IMR-90 (cell line): ENCODE results near the gene ZNF41. TPM values are rescaled to one million over a fixed set of nuclear protein-coding genes. Genes with fewer than 3 reads are reported as not detected.

Source experiments
- ATAC-seq: fragments of 200-7000 bp; cut with Tn5 transposase; 2 replicates; pipeline ENCODE4 v1.9.1; 2020; ENCODE audit warnings: low read depth, mild to moderate bottlenecking, moderate library complexity
- BruUV-seq: library from RNA; stranded (reverse); fragments of 400-500 nt; replicated peaks from 2 replicates; lab custom pipeline; 2021; lab: Mats Ljungman, UMichigan
- CTCF ChIA-PET: fragments of 300-600 bp; formaldehyde crosslinking; extraction: SDS; loops from one replicate; lab custom pipeline; 2021; ENCODE audit warnings: antibody characterized with exemption; lab: Yijun Ruan, JAX
- POLR2A ChIA-PET: fragments of 300-600 bp; sonication (Branson Sonifier 250); formaldehyde crosslinking; loops from one replicate; lab custom pipeline; 2022; ENCODE audit warnings: antibody characterized with exemption; ENCODE audit not compliant: unreplicated experiment; lab: Charles Lee
- DNase-seq: peaks from one replicate; pipeline ENCODE4 v3.0.0; 2013
- H2AFZ ChIP-seq: replicated peaks from 2 replicates; pipeline ENCODE3; 2013; ENCODE audit warnings: low read length, mild to moderate bottlenecking; ENCODE audit not compliant: poor library complexity
- H2AK5ac ChIP-seq: 2 replicates; pipeline ENCODE4 v1.6.1; 2013; ENCODE audit warnings: low read depth, low read length, inconsistent platforms
- H2AK9ac ChIP-seq: replicated peaks from 2 replicates; pipeline ENCODE3; 2013; ENCODE audit warnings: mild to moderate bottlenecking, low read depth, low read length, moderate library complexity; ENCODE audit not compliant: poor library complexity
- H2BK120ac ChIP-seq: 2 replicates; pipeline ENCODE4 v1.6.1; 2013; ENCODE audit warnings: low read depth, low read length, inconsistent platforms
- H2BK15ac ChIP-seq: 3 replicates; pipeline ENCODE4 v1.6.1; 2013; ENCODE audit warnings: low read depth, low read length, inconsistent platforms
- H2BK20ac ChIP-seq: 2 replicates; pipeline ENCODE4 v1.6.1; 2013; ENCODE audit warnings: low read depth, mild to moderate bottlenecking, inconsistent platforms, low read length, moderate library complexity
- H2BK5ac ChIP-seq: 2 replicates; pipeline ENCODE4 v1.6.1; 2013; ENCODE audit warnings: mild to moderate bottlenecking, low read depth, low read length, inconsistent platforms; ENCODE audit not compliant: poor library complexity, severe bottlenecking
- H3K14ac ChIP-seq: replicated peaks from 2 replicates; pipeline ENCODE4 v1.6.1; 2013; ENCODE audit warnings: low read depth, low read length, inconsistent platforms
- H3K18ac ChIP-seq: 2 replicates; pipeline ENCODE4 v1.6.1; 2013; ENCODE audit warnings: low read depth, low read length, control low read depth
- H3K23ac ChIP-seq: 2 replicates; pipeline ENCODE4 v1.6.1; 2013; ENCODE audit warnings: low read depth, low read length, inconsistent platforms
- H3K27ac ChIP-seq: 2 replicates; pipeline ENCODE4 v1.5.1; 2013; ENCODE audit warnings: mild to moderate bottlenecking, control low read depth, low read length; ENCODE audit not compliant: insufficient read depth
- H3K27me3 ChIP-seq: 2 replicates; pipeline ENCODE4 v1.6.1; 2013; ENCODE audit warnings: low read length; ENCODE audit not compliant: control insufficient read depth, insufficient read depth
- H3K36me3 ChIP-seq: 2 replicates; pipeline ENCODE4 v1.6.1; 2013; ENCODE audit warnings: low read length, mixed read lengths; ENCODE audit not compliant: control insufficient read depth, insufficient read depth
- H3K4ac ChIP-seq: 2 replicates; pipeline ENCODE4 v1.6.1; 2013; ENCODE audit warnings: low read depth, low read length, inconsistent platforms
- H3K4me1 ChIP-seq: 2 replicates; pipeline ENCODE4 v1.6.1; 2013; ENCODE audit warnings: low read length, mixed read lengths; ENCODE audit not compliant: control insufficient read depth, insufficient read depth
- H3K4me2 ChIP-seq: 2 replicates; pipeline ENCODE4 v1.6.1; 2013; ENCODE audit warnings: low read depth, mild to moderate bottlenecking, control low read depth, low read length, moderate library complexity
- H3K4me3 ChIP-seq: 2 replicates; pipeline ENCODE4 v1.5.1; 2013; ENCODE audit warnings: low read depth, mild to moderate bottlenecking, control low read depth, low read length, moderate library complexity; ENCODE audit not compliant: insufficient read depth
- H3K56ac ChIP-seq: 2 replicates; pipeline ENCODE4 v1.6.1; 2013; ENCODE audit warnings: low read length, inconsistent platforms; ENCODE audit not compliant: insufficient read depth; ENCODE audit errors: extremely low read depth
- H3K79me1 ChIP-seq, 2 experiments: 2 replicates each; pipeline ENCODE4 v1.6.1; 2013; ENCODE audit warnings: low read length in 2 of 2, inconsistent platforms in 1 of 2, low read depth in 1 of 2
- H3K9ac ChIP-seq: 2 replicates; pipeline ENCODE4 v1.6.1; 2013; ENCODE audit warnings: low read depth, low read length, control low read depth
- H3K9me1 ChIP-seq: 2 replicates; pipeline ENCODE4 v1.6.1; 2013; ENCODE audit warnings: low read length, inconsistent platforms; ENCODE audit not compliant: insufficient read depth
- H3K9me3 ChIP-seq: 2 replicates; pipeline ENCODE4 v1.6.1; 2013; ENCODE audit warnings: low read length; ENCODE audit not compliant: control insufficient read depth, insufficient read depth
- H4K20me1 ChIP-seq: 2 replicates; pipeline ENCODE4 v1.6.1; 2013; ENCODE audit warnings: low read length, inconsistent platforms; ENCODE audit not compliant: insufficient read depth
- H4K5ac ChIP-seq: 2 replicates; pipeline ENCODE4 v1.6.1; 2013; ENCODE audit warnings: mild to moderate bottlenecking, low read depth, low read length, control low read depth
- H4K8ac ChIP-seq, 2 experiments: 2 replicates each; pipeline ENCODE4 v1.6.1; 2013; ENCODE audit warnings: low read depth in 2 of 2, low read length in 2 of 2, control low read depth in 1 of 2, inconsistent platforms in 1 of 2
- H4K91ac ChIP-seq: 2 replicates; pipeline ENCODE4 v1.6.1; 2013; ENCODE audit warnings: low read depth, low read length, inconsistent platforms; ENCODE audit not compliant: insufficient read depth
- CEBPB ChIP-seq: IDR thresholded peaks from 2 replicates; pipeline ENCODE4 v1.6.1; 2012; ENCODE audit warnings: low read depth, low read length, improper control_type of control experiment
- CHD1 ChIP-seq: IDR thresholded peaks from 2 replicates; pipeline ENCODE4 v1.6.1; 2012; ENCODE audit warnings: low read depth, low read length, improper control_type of control experiment
- FOS ChIP-seq: fragments of 150-350 bp; IDR thresholded peaks from 2 replicates; pipeline ENCODE4 v1.6.1; 2016; ENCODE audit warnings: low read depth, low read length
- MAFK ChIP-seq: IDR thresholded peaks from 2 replicates; pipeline ENCODE4 v1.6.1; 2012; ENCODE audit warnings: low read depth, low read length, improper control_type of control experiment
- MAZ ChIP-seq: IDR thresholded peaks from 2 replicates; pipeline ENCODE4 v1.6.1; 2012; ENCODE audit warnings: low read depth, mild to moderate bottlenecking, low read length, improper control_type of control experiment, moderate library complexity, borderline replicate concordance
- MXI1 ChIP-seq: IDR thresholded peaks from 2 replicates; pipeline ENCODE4 v1.6.1; 2012; ENCODE audit warnings: low read depth, mild to moderate bottlenecking, low read length, moderate library complexity, borderline replicate concordance
- NFE2L2 ChIP-seq: fragments of 150-350 bp; IDR thresholded peaks from 2 replicates; pipeline ENCODE4 v1.6.1; 2016; ENCODE audit warnings: low read depth, mild to moderate bottlenecking, low read length
- RAD21 ChIP-seq: IDR thresholded peaks from 2 replicates; pipeline ENCODE4 v1.6.1; 2012; ENCODE audit warnings: low read length, improper control_type of control experiment
- RCOR1 ChIP-seq: IDR thresholded peaks from 2 replicates; pipeline ENCODE4 v1.6.1; 2012; ENCODE audit warnings: mild to moderate bottlenecking, low read length, improper control_type of control experiment; ENCODE audit not compliant: insufficient replicate concordance
- RFX5 ChIP-seq: IDR thresholded peaks from 2 replicates; pipeline ENCODE4 v1.8.0; 2012; ENCODE audit warnings: low read depth, mild to moderate bottlenecking, low read length, moderate library complexity
- WGBS, 2 experiments: methylation state at CpG; one replicate each; pipeline versions ENCODE4 v1.1.5 to v1.1.7; 2013; ENCODE audit warnings: missing lambda C conversion rate in 2 of 2; ENCODE audit not compliant: insufficient read length in 1 of 2; ENCODE audit errors: extremely low coverage in 2 of 2; 5-methylcytosine and 5-hydroxymethylcytosine counted together
- dilution Hi-C: fragments of 300-500 bp; cut with HindIII; formaldehyde crosslinking; loops from one replicate; pipeline ENCODE4 v1.14.3; 2018; ENCODE audit warnings: low sequenced_read_pairs; ENCODE audit not compliant: unreplicated experiment
- in situ Hi-C: fragments of 300-500 bp; cut with MboI; formaldehyde crosslinking; loops from 3 replicates; pipeline ENCODE4 v1.14.3; 2019; ENCODE audit warnings: low sequenced_read_pairs, inconsistent platforms, mixed read lengths
- intact Hi-C: fragments of 100-400 bp; cut with micrococcal nuclease; formaldehyde crosslinking; loops from 2 replicates; pipeline ENCODE4 v1.10.0; 2022
- polyA plus RNA-seq, 3 experiments: library from polyadenylated mRNA; depleted of rRNA; stranded (reverse); fragments of >200 nt; gene quantifications; 2 replicates each; pipeline ENCODE4 v1.2.3, GENCODE V29; 2012; ENCODE audit warnings: low replicate concordance in 1 of 3
- total RNA-seq: library from RNA; depleted of rRNA; stranded (reverse); fragments of >200 nt; gene quantifications from 2 replicates; pipeline ENCODE4 v1.2.3, GENCODE V29; 2012
- TF ChIP-seq, protein P1 (sequence below): fragments of 150-350 bp; IDR thresholded peaks from 2 replicates; pipeline ENCODE4 v1.6.1; 2017; ENCODE audit warnings: mild to moderate bottlenecking, antibody characterized with exemption, low read length, low read depth
- TF ChIP-seq, protein P2 (sequence below): conservative IDR thresholded peaks from 2 replicates; pipeline ENCODE4 v1.5.1; 2012; ENCODE audit warnings: mild to moderate bottlenecking, low read depth, low read length, improper control_type of control experiment
- TF ChIP-seq, protein P3 (sequence below): fragments of 150-350 bp; IDR thresholded peaks from 2 replicates; pipeline ENCODE4 v1.6.1; 2016; ENCODE audit warnings: low read depth, mild to moderate bottlenecking, low read length, moderate library complexity, borderline replicate concordance

The ZNF41 gene
- total and polyA plus RNA-seq, 2 of the 4 experiments (the other 2 are of a cell fraction), result 2.8 to 8.1 TPM

DNA sequence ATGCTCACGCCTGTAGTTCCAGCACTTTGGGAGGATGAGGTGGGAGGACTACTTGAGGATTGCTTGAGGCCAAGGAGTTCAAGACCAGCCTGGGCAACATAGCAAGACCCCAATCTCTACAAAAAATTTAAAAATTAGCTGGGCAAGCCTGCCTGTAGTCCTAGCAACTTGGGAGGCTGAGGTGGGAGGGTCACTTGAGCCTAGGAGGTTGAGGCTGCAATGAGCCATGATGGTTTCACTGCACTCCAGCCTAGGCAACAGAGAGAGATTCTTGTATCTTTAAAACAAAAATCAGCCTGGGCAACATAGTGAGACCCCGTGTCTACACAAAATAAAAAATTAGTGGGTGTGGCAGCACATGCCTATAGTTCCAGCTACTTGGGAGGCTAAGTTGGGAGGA lies 1.9 kb downstream of the ZNF41 start:
- Histone ChIP-seq H2BK5ac (no peak overlapping the region), H3K4me2 (no peak overlapping the region), H3K23ac (no peak overlapping the region), H4K20me1 (no peaks in the 10 kb centered on the region), H3K36me3 (no peaks in the 10 kb centered on the region), H3K4me1 (peaks cover 2% of the 10 kb centered on the region), H3K27ac (no peak overlapping the region), H2BK20ac (no peak overlapping the region), H3K9ac (no peak overlapping the region), H2BK120ac (no peak overlapping the region), H3K79me1 (peaks cover 0 to 28% of the 10 kb centered on the region in 2 experiments; a peak in 3 of 4 replicates), H2BK15ac (no peak overlapping the region), H2AK5ac (no peak overlapping the region), H3K14ac (no peak overlapping the region), H3K18ac (no peak overlapping the region), H2AFZ (no peak overlapping the region), H4K8ac (no peak overlapping the region), H3K9me3 (no peaks in the 10 kb centered on the region), H3K4me3 (no peak overlapping the region), H4K5ac (no peak overlapping the region), H3K27me3 (no peaks in the 10 kb centered on the region), H3K9me1 (no peaks in the 10 kb centered on the region), H3K4ac (no peak overlapping the region), H3K56ac (no peak overlapping the region), H4K91ac (no peak overlapping the region), H2AK9ac (no peak overlapping the region)
- intact Hi-C loops (loop anchor here (5.0 kb wide), 1 partner anchor 289 kb away; the partner anchor contains the start of gene UBA1), dilution Hi-C loops (no loop called here), in situ Hi-C loops (no loop called here)
- DNase-seq, result no peak
- ChIA-PET CTCF (no interaction called here), POLR2A (no interaction called here)
- ATAC-seq, result no peak
- TF ChIP-seq, protein P1, sequence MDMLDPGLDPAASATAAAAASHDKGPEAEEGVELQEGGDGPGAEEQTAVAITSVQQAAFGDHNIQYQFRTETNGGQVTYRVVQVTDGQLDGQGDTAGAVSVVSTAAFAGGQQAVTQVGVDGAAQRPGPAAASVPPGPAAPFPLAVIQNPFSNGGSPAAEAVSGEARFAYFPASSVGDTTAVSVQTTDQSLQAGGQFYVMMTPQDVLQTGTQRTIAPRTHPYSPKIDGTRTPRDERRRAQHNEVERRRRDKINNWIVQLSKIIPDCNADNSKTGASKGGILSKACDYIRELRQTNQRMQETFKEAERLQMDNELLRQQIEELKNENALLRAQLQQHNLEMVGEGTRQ, result no peak
- no peak for TF ChIP-seq CEBPB
- TF ChIP-seq RFX5, result no peak
- TF ChIP-seq MAFK, result no peak
- no peak for TF ChIP-seq NFE2L2
- TF ChIP-seq, protein P2, sequence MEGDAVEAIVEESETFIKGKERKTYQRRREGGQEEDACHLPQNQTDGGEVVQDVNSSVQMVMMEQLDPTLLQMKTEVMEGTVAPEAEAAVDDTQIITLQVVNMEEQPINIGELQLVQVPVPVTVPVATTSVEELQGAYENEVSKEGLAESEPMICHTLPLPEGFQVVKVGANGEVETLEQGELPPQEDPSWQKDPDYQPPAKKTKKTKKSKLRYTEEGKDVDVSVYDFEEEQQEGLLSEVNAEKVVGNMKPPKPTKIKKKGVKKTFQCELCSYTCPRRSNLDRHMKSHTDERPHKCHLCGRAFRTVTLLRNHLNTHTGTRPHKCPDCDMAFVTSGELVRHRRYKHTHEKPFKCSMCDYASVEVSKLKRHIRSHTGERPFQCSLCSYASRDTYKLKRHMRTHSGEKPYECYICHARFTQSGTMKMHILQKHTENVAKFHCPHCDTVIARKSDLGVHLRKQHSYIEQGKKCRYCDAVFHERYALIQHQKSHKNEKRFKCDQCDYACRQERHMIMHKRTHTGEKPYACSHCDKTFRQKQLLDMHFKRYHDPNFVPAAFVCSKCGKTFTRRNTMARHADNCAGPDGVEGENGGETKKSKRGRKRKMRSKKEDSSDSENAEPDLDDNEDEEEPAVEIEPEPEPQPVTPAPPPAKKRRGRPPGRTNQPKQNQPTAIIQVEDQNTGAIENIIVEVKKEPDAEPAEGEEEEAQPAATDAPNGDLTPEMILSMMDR, result no peak
- no peak for TF ChIP-seq RCOR1
- no peak for TF ChIP-seq RAD21
- no peak for TF ChIP-seq CHD1
- TF ChIP-seq FOS, result no peak
- no peak for TF ChIP-seq MXI1
- TF ChIP-seq MAZ, result no peak
- TF ChIP-seq, protein P3, sequence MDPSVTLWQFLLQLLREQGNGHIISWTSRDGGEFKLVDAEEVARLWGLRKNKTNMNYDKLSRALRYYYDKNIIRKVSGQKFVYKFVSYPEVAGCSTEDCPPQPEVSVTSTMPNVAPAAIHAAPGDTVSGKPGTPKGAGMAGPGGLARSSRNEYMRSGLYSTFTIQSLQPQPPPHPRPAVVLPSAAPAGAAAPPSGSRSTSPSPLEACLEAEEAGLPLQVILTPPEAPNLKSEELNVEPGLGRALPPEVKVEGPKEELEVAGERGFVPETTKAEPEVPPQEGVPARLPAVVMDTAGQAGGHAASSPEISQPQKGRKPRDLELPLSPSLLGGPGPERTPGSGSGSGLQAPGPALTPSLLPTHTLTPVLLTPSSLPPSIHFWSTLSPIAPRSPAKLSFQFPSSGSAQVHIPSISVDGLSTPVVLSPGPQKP, result no peak
- no TSS peak for BruUV-seq
- no CpG with 5 or more reads among the region's 2 CpGs for WGBS, 2 experiments
